H1 (cell line): ENCODE measurements around the gene CBX4. TPM values are rescaled to one million over a fixed set of nuclear protein-coding genes. Genes with fewer than 3 reads are reported as not detected.
A peak's percentile ranks its signal among the peaks of the same experiment; 100 is the strongest.

ENCODE experiments used
- CTCF ChIA-PET: fragments of 300-600 bp; sonication (Branson Sonifier 250); formaldehyde crosslinking; loops from one replicate; lab custom pipeline; 2021; ENCODE audit not compliant: partially characterized antibody; lab: Charles Lee
- POLR2A ChIA-PET: fragments of 300-600 bp; sonication (Branson Sonifier 250); formaldehyde crosslinking; loops from one replicate; lab custom pipeline; 2021; ENCODE audit warnings: inconsistent platforms; ENCODE audit not compliant: partially characterized antibody; lab: Charles Lee
- DNase-seq, 2 experiments: peaks; one replicate each; pipeline versions ENCODE4 v3.0.0 to v3.0.0-alpha.2; 2010 to 2022; ENCODE audit warnings: low spot score in 2 of 2, low read depth in 1 of 2, mixed read lengths in 1 of 2
- FAIRE-seq: peaks from 2 replicates; lab custom pipeline; 2011; peaks lifted over from hg19 to GRCh38; lab: Jason Lieb, UNC
- H2AFZ ChIP-seq: 2 replicates; pipeline ENCODE4 v1.8.1; 2012; ENCODE audit warnings: low read length, inconsistent platforms
- H2AK5ac ChIP-seq: 2 replicates; pipeline ENCODE4 v1.6.1; 2013; ENCODE audit warnings: low read depth, low read length
- H2BK120ac ChIP-seq: replicated peaks from 2 replicates; pipeline ENCODE3; 2013; ENCODE audit warnings: low read depth, low read length, inconsistent platforms
- H2BK12ac ChIP-seq: 2 replicates; pipeline ENCODE4 v1.6.1; 2013; ENCODE audit warnings: low read depth, low read length
- H2BK15ac ChIP-seq: 2 replicates; pipeline ENCODE4 v1.6.1; 2013; ENCODE audit warnings: low read length
- H2BK20ac ChIP-seq: 2 replicates; pipeline ENCODE4 v1.6.1; 2013; ENCODE audit warnings: low read length
- H2BK5ac ChIP-seq: 2 replicates; pipeline ENCODE4 v1.6.1; 2013; ENCODE audit warnings: low read depth, low read length
- H3K14ac ChIP-seq: 2 replicates; pipeline ENCODE4 v1.6.1; 2013; ENCODE audit warnings: inconsistent platforms; ENCODE audit not compliant: insufficient read length
- H3K18ac ChIP-seq: 2 replicates; pipeline ENCODE4 v1.6.1; 2013; ENCODE audit warnings: low read length; ENCODE audit errors: extremely low read depth
- H3K23ac ChIP-seq: 2 replicates; pipeline ENCODE4 v1.6.1; 2013; ENCODE audit warnings: inconsistent platforms; ENCODE audit not compliant: insufficient read length
- H3K23me2 ChIP-seq: 2 replicates; pipeline ENCODE4 v1.6.1; 2013; ENCODE audit warnings: low read depth, low read length
- H3K27ac ChIP-seq: 2 replicates; pipeline ENCODE4 v1.6.1; 2011; ENCODE audit warnings: low read depth, low read length, inconsistent platforms
- H3K27me3 ChIP-seq, 4 experiments: replicated peaks in 1 of 4; 1 replicate in 1 of 4; 2 replicates in 3 of 4; pipeline versions ENCODE4 v1.6.1 to v1.8.1; 2011 to 2013; ENCODE audit warnings: low read length in 3 of 4, mild to moderate bottlenecking in 3 of 4, inconsistent platforms in 2 of 4, mixed read lengths in 2 of 4, moderate library complexity in 1 of 4; ENCODE audit not compliant: control insufficient read depth in 3 of 4, insufficient read depth in 3 of 4; ENCODE audit errors: extremely low read depth in 1 of 4
- H3K36me3 ChIP-seq, 4 experiments: 2 replicates each; pipeline versions ENCODE4 v1.6.1 to v1.8.1; 2011 to 2013; ENCODE audit warnings: mild to moderate bottlenecking in 4 of 4, low read length in 3 of 4, moderate library complexity in 2 of 4, control low read depth in 1 of 4, inconsistent platforms in 1 of 4; ENCODE audit not compliant: insufficient read depth in 4 of 4, control insufficient read depth in 2 of 4
- H3K4ac ChIP-seq: replicated peaks from 2 replicates; pipeline ENCODE3; 2013; ENCODE audit warnings: low read length, low read depth, mixed read lengths, inconsistent platforms; ENCODE audit not compliant: insufficient read length
- H3K4me1 ChIP-seq, 4 experiments: replicated peaks in 1 of 4; 1 replicate in 1 of 4; 2 replicates in 3 of 4; pipeline versions ENCODE4 v1.6.1 to v1.8.1; 2011 to 2013; ENCODE audit warnings: low read length in 3 of 4, inconsistent platforms in 2 of 4, mixed read lengths in 1 of 4; ENCODE audit not compliant: insufficient read depth in 4 of 4, control insufficient read depth in 3 of 4
- H3K4me2 ChIP-seq, 2 experiments: 2 replicates each; pipeline versions ENCODE4 v1.6.1 to v1.8.1; 2011 to 2013; ENCODE audit warnings: low read depth in 2 of 2, low read length in 2 of 2, control low read depth in 1 of 2, inconsistent platforms in 1 of 2, mild to moderate bottlenecking in 1 of 2; ENCODE audit not compliant: insufficient read depth in 1 of 2
- H3K4me3 ChIP-seq, 4 experiments: fragments of 200-600, 300-600 bp in 1 of 4; sonication (generic), shearing (Covaris generic), sonication (Bioruptor Twin) in 1 of 4; 2 replicates each; pipeline versions ENCODE4 v1.5.1 to v1.8.1; 2011 to 2016; ENCODE audit warnings: low read length in 4 of 4, low read depth in 3 of 4, control low read depth in 2 of 4, inconsistent platforms in 2 of 4, mild to moderate bottlenecking in 2 of 4, mixed read lengths in 1 of 4, moderate library complexity in 1 of 4; ENCODE audit not compliant: insufficient read depth in 2 of 4; ENCODE audit errors: extremely low read depth in 1 of 4
- H3K56ac ChIP-seq: replicated peaks from 2 replicates; pipeline ENCODE3; 2013; ENCODE audit warnings: low read depth, mild to moderate bottlenecking, mixed read lengths, low read length, inconsistent platforms; ENCODE audit not compliant: insufficient read length
- H3K79me1 ChIP-seq: 2 replicates; pipeline ENCODE4 v1.6.1; 2013; ENCODE audit warnings: low read depth, low read length, control low read depth
- H3K79me2 ChIP-seq, 2 experiments: 2 replicates each; pipeline versions ENCODE4 v1.6.1 to v1.8.1; 2012 to 2013; ENCODE audit warnings: low read length in 2 of 2, mild to moderate bottlenecking in 2 of 2, inconsistent platforms in 1 of 2; ENCODE audit not compliant: insufficient read depth in 2 of 2, control insufficient read depth in 1 of 2
- H3K9ac ChIP-seq, 4 experiments: replicated peaks in 1 of 4; 1 replicate in 1 of 4; 2 replicates in 3 of 4; pipeline versions ENCODE4 v1.6.1 to v1.8.1; 2011 to 2013; ENCODE audit warnings: low read depth in 3 of 4, low read length in 3 of 4, control low read depth in 2 of 4, mild to moderate bottlenecking in 2 of 4, moderate library complexity in 2 of 4, inconsistent platforms in 1 of 4; ENCODE audit errors: extremely low read depth in 1 of 4
- H3K9me3 ChIP-seq, 2 experiments: 2 replicates each; pipeline versions ENCODE4 v1.6.1 to v1.8.1; 2012 to 2013; ENCODE audit warnings: mild to moderate bottlenecking in 2 of 2, moderate library complexity in 2 of 2, control low read depth in 1 of 2, inconsistent platforms in 1 of 2, low read depth in 1 of 2, low read length in 1 of 2, mixed read lengths in 1 of 2; ENCODE audit not compliant: insufficient read depth in 2 of 2
- H4K20me1 ChIP-seq, 2 experiments: replicated peaks in 1 of 2; 2 replicates each; pipeline versions ENCODE3 to v1.8.1; 2011 to 2013; ENCODE audit warnings: inconsistent platforms in 2 of 2, low read length in 2 of 2, mild to moderate bottlenecking in 1 of 2; ENCODE audit not compliant: insufficient read depth in 2 of 2, control insufficient read depth in 1 of 2
- H4K5ac ChIP-seq: 2 replicates; pipeline ENCODE4 v1.6.1; 2013; ENCODE audit warnings: low read length, low read depth, mixed read lengths, inconsistent platforms; ENCODE audit not compliant: insufficient read length
- H4K8ac ChIP-seq: 2 replicates; pipeline ENCODE4 v1.8.0; 2013; ENCODE audit warnings: mild to moderate bottlenecking, moderate library complexity, low read length, inconsistent platforms; ENCODE audit not compliant: insufficient read depth; ENCODE audit errors: extremely low read depth
- H4K91ac ChIP-seq: replicated peaks from 2 replicates; pipeline ENCODE3; 2013; ENCODE audit warnings: low read length, mixed read lengths, inconsistent platforms; ENCODE audit not compliant: insufficient read length
- NANOG ChIP-seq: IDR thresholded peaks from 2 replicates; pipeline ENCODE4 v1.6.1; 2011; ENCODE audit warnings: low read length, low read depth, mild to moderate bottlenecking, inconsistent platforms; ENCODE audit not compliant: insufficient read depth, poor library complexity, severe bottlenecking
- WGBS, 2 experiments: shearing (Covaris generic) in 1 of 2; methylation state at CpG; one replicate each; pipeline versions ENCODE4 v1.1.6 to v1.1.7; 2013 to 2015; ENCODE audit warnings: low lambda C conversion rate in 2 of 2, mixed read lengths in 2 of 2, inconsistent platforms in 1 of 2, low coverage in 1 of 2, missing lambda C conversion rate in 1 of 2; ENCODE audit not compliant: insufficient replicate concordance in 2 of 2, insufficient coverage in 1 of 2, insufficient read length in 1 of 2; ENCODE audit errors: extremely low coverage in 1 of 2, missing lambda C conversion rate in 1 of 2; 5-methylcytosine and 5-hydroxymethylcytosine counted together
- polyA plus RNA-seq, 7 experiments: library from polyadenylated mRNA; depleted of rRNA in 3 of 7; stranded (reverse) in 5 of 7; unstranded in 2 of 7; fragments of >200 nt in 5 of 7; fragments of 200-250 nt in 2 of 7; gene quantifications; 1 replicate in 5 of 7; 2 replicates in 1 of 7; 4 replicates in 1 of 7; pipeline versions ENCODE4 v1.2.1 to v1.2.3, GENCODE V29; 2011 to 2013; ENCODE audit warnings: missing spikeins in 2 of 7, mixed read lengths in 2 of 7
- total RNA-seq: library from RNA; stranded (reverse); fragmentation: NEBNext Ultra II Directional; extraction: Animal tissue kit (Norgen Biotek cat#: 25700); gene quantifications from 2 replicates; pipeline ENCODE4 v1.2.1, GENCODE V29; 2021

CBX4 gene
- total and polyA plus RNA-seq, 2 of the 8 experiments (the other 6 are each of a cell fraction or from before 2014, with no cell fraction given) = 1.8 to 4.0 TPM

DNA sequence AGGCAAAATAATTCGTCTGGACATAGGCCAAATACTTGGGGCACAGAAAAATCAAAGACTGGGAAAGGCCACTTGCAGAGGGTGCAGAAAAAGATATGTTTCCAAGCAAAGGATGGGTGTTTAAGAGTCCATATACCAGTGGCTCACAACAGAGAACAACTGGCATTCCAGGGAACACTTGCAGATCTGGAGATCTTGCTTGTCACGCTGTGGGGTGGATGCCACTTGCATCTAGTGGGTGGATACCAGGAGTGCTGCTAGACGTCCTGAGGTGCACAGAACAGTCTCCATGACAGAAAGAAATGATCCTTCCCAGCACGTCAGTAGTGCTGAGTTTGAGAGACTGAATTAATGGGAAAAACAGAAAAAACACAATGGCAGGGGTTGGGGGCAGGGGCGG lies 50.8 kb downstream of the CBX4 start:
- ChIA-PET POLR2A (interaction anchor here (0.9 to 3.2 kb wide), 12 partner anchors 10 to 68 kb away, joined by 3 to 20 read pairs (median 6); partner anchors contain the start of genes CBX2 and CBX4), CTCF (interaction anchor here (0.9 to 4.3 kb wide), 21 partner anchors 7 to 126 kb away, joined by 3 to 88 read pairs (median 8); partner anchors contain the start of genes CBX2 and CBX4)
- Histone ChIP-seq H3K79me1 (peaks cover 6% of the 10 kb centered on the region; the same call in 1 of the 2 replicates), H3K4me1 (peaks cover 3 to 36% (median 24%) of the 10 kb centered on the region in 4 experiments), H3K23ac (no peak overlapping the region), H3K9ac (no peak overlapping the region), H3K9me3 (no peaks in the 10 kb centered on the region), H2AK5ac (no peak overlapping the region), H3K4ac (no peak overlapping the region), H2BK120ac (no peak overlapping the region), H4K91ac (no peak overlapping the region), H4K20me1 (peaks cover 38 to 42% of the 10 kb centered on the region in 2 experiments), H4K5ac (no peak overlapping the region), H3K23me2 (peaks cover 3% of the 10 kb centered on the region; the same call in 1 of the 2 replicates), H3K79me2 (no peaks in the 10 kb centered on the region), H3K36me3 (peaks cover 9 to 26% (median 20%) of the 10 kb centered on the region in 4 experiments; a peak in 6 of 8 replicates), H3K27ac (no peak overlapping the region), H3K18ac (no peak overlapping the region), H3K14ac (no peak overlapping the region), H4K8ac (no peak overlapping the region), H2BK12ac (no peak overlapping the region), H3K4me3 (no peak overlapping the region), H3K4me2 (peak overlapping the region; percentile 12 to 74; a peak in 3 of 4 replicates), H3K56ac (no peak overlapping the region), H2AFZ (no peak overlapping the region), H2BK15ac (no peak overlapping the region), H3K27me3 (peaks cover 33 to 54% (median 48%) of the 10 kb centered on the region in 4 experiments), H2BK20ac (no peak overlapping the region), H2BK5ac (no peak overlapping the region)
- FAIRE-seq (peak; percentile 55), DNase-seq (no peak)
- 42% methylated on average over 5 of the region's 5 CpGs; no CpG with 5 or more reads in 1 of the 2 experiments for WGBS, 2 experiments
- TF ChIP-seq NANOG = no peak
